Measurements from ENCODE around the gene AP1S3.

AP1S3 gene

GRCh38 chr2:223712642-223713041 is 124.7 kb downstream of the AP1S3 start:
- peak; percentile 27 for DNase-seq

GRCh38 chr2:223711596-223712326 is 125.6 kb downstream of the AP1S3 start:
- no peak for DNase-seq
